Prostate gland (tissue), 2 donors: ENCODE results near the gene SZRD1.

Experiments used
- CTCF ChIP-seq, 4 experiments: fragments of 200-600 bp in 2 of 4; fragments of 450-650 bp in 2 of 4; sonication (generic) in 2 of 4; IDR thresholded peaks; 1 replicate in 3 of 4; 2 replicates in 1 of 4; pipeline ENCODE4 v1.5.1; 2016 to 2019; ENCODE audit warnings: antibody characterized with exemption in 4 of 4, mild to moderate bottlenecking in 2 of 4, moderate library complexity in 2 of 4
- POLR2AphosphoS5 ChIP-seq: sonication (generic); formaldehyde crosslinking; IDR thresholded peaks from one replicate; pipeline ENCODE4 v1.6.1; 2017; ENCODE audit warnings: antibody characterized with exemption

GRCh38 chr1:16393570-16394521 is 26.8 kb downstream of the SZRD1 start:
- TF ChIP-seq POLR2AphosphoS5 (no peak), CTCF (IDR thresholded peaks at IDR 0.05) (no peak)
